Mesenchymal stem cell (in vitro differentiated cells and primary cell): ENCODE results near the gene CCDC106.

Experiments used
- DNase-seq: peaks from one replicate; pipeline ENCODE4 v3.0.0-alpha.2; 2013
- H2AFZ ChIP-seq: one replicate; pipeline ENCODE4 v1.6.1; 2013; ENCODE audit warnings: low read depth, mild to moderate bottlenecking, control low read depth, inconsistent platforms, low read length, moderate library complexity
- H2AK5ac ChIP-seq: 2 replicates; pipeline ENCODE4 v1.6.1; 2013; ENCODE audit warnings: low read length, moderate library complexity, mild to moderate bottlenecking, inconsistent platforms; ENCODE audit not compliant: severe bottlenecking
- H2BK120ac ChIP-seq: one replicate; pipeline ENCODE4 v1.6.1; 2013; ENCODE audit warnings: low read depth, mild to moderate bottlenecking, inconsistent platforms, low read length, moderate library complexity
- H2BK12ac ChIP-seq, 2 experiments: one replicate each; pipeline ENCODE4 v1.6.1; 2013; ENCODE audit warnings: inconsistent platforms in 2 of 2, low read length in 2 of 2, mild to moderate bottlenecking in 2 of 2, moderate library complexity in 2 of 2, control low read depth in 1 of 2
- H2BK15ac ChIP-seq: one replicate; pipeline ENCODE4 v1.6.1; 2013; ENCODE audit warnings: mild to moderate bottlenecking, low read depth, inconsistent platforms; ENCODE audit not compliant: poor library complexity, severe bottlenecking
- H2BK5ac ChIP-seq: 2 replicates; pipeline ENCODE4 v1.6.1; 2013; ENCODE audit warnings: low read depth, mild to moderate bottlenecking, low read length, control low read depth, inconsistent platforms; ENCODE audit not compliant: poor library complexity, severe bottlenecking
- H3K14ac ChIP-seq, 2 experiments: one replicate each; pipeline ENCODE4 v1.6.1; 2013; ENCODE audit warnings: inconsistent platforms in 2 of 2, low read length in 2 of 2, control low read depth in 1 of 2, mild to moderate bottlenecking in 1 of 2, moderate library complexity in 1 of 2
- H3K18ac ChIP-seq, 2 experiments: one replicate each; pipeline ENCODE4 v1.6.1; 2013; ENCODE audit warnings: inconsistent platforms in 2 of 2, low read length in 2 of 2, control low read depth in 1 of 2, low read depth in 1 of 2, mild to moderate bottlenecking in 1 of 2
- H3K23ac ChIP-seq, 2 experiments: one replicate each; pipeline ENCODE4 v1.6.1; 2013; ENCODE audit warnings: inconsistent platforms in 2 of 2, low read length in 2 of 2, mild to moderate bottlenecking in 2 of 2, moderate library complexity in 2 of 2, control low read depth in 1 of 2
- H3K27ac ChIP-seq: 2 replicates; pipeline ENCODE4 v1.5.1; 2013; ENCODE audit warnings: mild to moderate bottlenecking, moderate library complexity, low read length, control low read depth, inconsistent platforms; ENCODE audit not compliant: poor library complexity, severe bottlenecking
- H3K27me3 ChIP-seq, 2 experiments: 2 replicates each; pipeline versions ENCODE4 v1.6.1 to v1.7.0; 2013; ENCODE audit warnings: low read length in 2 of 2, mild to moderate bottlenecking in 2 of 2, moderate library complexity in 2 of 2, control low read depth in 1 of 2, inconsistent platforms in 1 of 2; ENCODE audit not compliant: control insufficient read depth in 1 of 2, insufficient read depth in 1 of 2
- H3K36me3 ChIP-seq, 2 experiments: 2 replicates each; pipeline versions ENCODE4 v1.6.1 to v1.7.0; 2013; ENCODE audit warnings: low read length in 2 of 2, control low read depth in 1 of 2, inconsistent platforms in 1 of 2, low read depth in 1 of 2, mild to moderate bottlenecking in 1 of 2; ENCODE audit not compliant: insufficient read depth in 2 of 2, control insufficient read depth in 1 of 2
- H3K4ac ChIP-seq, 2 experiments: one replicate each; pipeline ENCODE4 v1.6.1; 2013; ENCODE audit warnings: inconsistent platforms in 2 of 2, low read length in 2 of 2, mild to moderate bottlenecking in 2 of 2, moderate library complexity in 2 of 2, control low read depth in 1 of 2, low read depth in 1 of 2
- H3K4me1 ChIP-seq: 2 replicates; pipeline ENCODE4 v1.6.1; 2013; ENCODE audit warnings: low read depth, low read length, control low read depth; ENCODE audit not compliant: control insufficient read depth, insufficient read depth
- H3K4me2 ChIP-seq: 2 replicates; pipeline ENCODE4 v1.6.1; 2013; ENCODE audit warnings: low read length, mild to moderate bottlenecking, inconsistent platforms; ENCODE audit not compliant: poor library complexity, severe bottlenecking
- H3K4me3 ChIP-seq, 2 experiments: 2 replicates each; pipeline versions ENCODE4 v1.5.1 to v1.7.0; 2013; ENCODE audit warnings: low read length in 2 of 2, mild to moderate bottlenecking in 2 of 2, control low read depth in 1 of 2, low read depth in 1 of 2; ENCODE audit not compliant: insufficient read depth in 1 of 2
- H3K79me1 ChIP-seq: replicated peaks from 2 replicates; pipeline ENCODE4 v1.6.1; 2013; ENCODE audit warnings: mild to moderate bottlenecking, control low read depth, low read length, inconsistent platforms; ENCODE audit not compliant: poor library complexity, severe bottlenecking
- H3K9ac ChIP-seq: 2 replicates; pipeline ENCODE4 v1.7.0; 2013; ENCODE audit warnings: mild to moderate bottlenecking, low read length, moderate library complexity
- H3K9me3 ChIP-seq: 2 replicates; pipeline ENCODE4 v1.7.0; 2013; ENCODE audit warnings: mild to moderate bottlenecking, low read length; ENCODE audit not compliant: control insufficient read depth
- H4K8ac ChIP-seq: one replicate; pipeline ENCODE4 v1.6.1; 2013; ENCODE audit warnings: inconsistent platforms, mild to moderate bottlenecking, low read length, moderate library complexity
- H4K91ac ChIP-seq: one replicate; pipeline ENCODE4 v1.6.1; 2013; ENCODE audit warnings: mild to moderate bottlenecking, low read length, inconsistent platforms
- WGBS: methylation state at CpG from one replicate; pipeline ENCODE4 v1.1.7; 2013; ENCODE audit warnings: mixed read lengths; 5-methylcytosine and 5-hydroxymethylcytosine counted together

The CCDC106 gene

DNA sequence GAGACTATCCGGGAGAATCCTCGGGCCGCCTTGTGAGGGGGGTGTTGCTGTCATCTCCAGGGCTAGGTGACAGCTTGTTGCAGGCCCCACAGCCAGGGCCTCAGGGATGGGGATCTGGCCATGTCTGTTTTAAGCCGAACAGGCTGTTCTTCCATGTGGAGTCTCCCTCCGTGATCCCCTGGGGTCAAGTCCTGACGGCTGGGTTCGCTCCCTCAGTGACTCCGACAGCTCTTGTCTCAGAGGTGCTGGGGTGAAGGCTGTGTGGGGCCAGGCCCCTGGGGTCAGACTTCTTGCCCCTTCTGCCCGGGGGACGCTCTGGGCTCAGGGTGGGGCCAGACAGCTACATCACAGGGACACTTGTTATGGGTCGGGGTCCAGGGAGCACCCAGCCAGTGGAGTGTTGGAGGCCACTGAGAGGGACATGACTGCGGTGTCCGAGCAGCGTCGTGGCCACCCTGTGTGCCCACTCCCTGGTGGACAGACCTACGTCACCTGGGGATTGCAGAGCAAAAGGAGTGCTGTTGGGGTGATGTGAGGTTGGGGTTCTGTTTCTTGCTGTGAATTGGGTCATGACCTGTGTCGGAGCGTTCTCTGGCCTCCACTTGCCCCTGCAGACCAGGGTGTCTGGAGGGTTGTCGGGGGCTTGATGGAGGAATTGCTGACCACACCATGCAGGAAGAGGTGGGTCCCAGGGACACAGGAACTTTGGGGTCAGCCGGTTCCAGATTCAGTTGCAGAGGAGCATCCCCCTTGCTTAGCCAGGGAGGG, 48.5 kb downstream of the CCDC106 start:
- H2BK15ac ChIP-seq, result no peak overlapping the region
- H3K4me1 ChIP-seq, result no peaks in the 10 kb centered on the region
- no peak overlapping the region for H2BK5ac ChIP-seq
- H3K9me3 ChIP-seq, result no peaks in the 10 kb centered on the region
- WGBS, result 97% methylated on average over 20 of the region's 20 CpGs
- H3K4ac ChIP-seq, result no peak overlapping the region
- no peak for DNase-seq
- H3K27ac ChIP-seq, result no peak overlapping the region
- no peak overlapping the region for H3K4me3 ChIP-seq
- H3K36me3 ChIP-seq, result peaks cover 66 to 87% of the 10 kb centered on the region in 2 experiments
- H3K18ac ChIP-seq, result no peak overlapping the region
- H4K91ac ChIP-seq, result no peak overlapping the region
- H3K27me3 ChIP-seq, result no peaks in the 10 kb centered on the region
- H2AK5ac ChIP-seq, result no peak overlapping the region
- no peak overlapping the region for H2BK12ac ChIP-seq
- no peak overlapping the region for H3K23ac ChIP-seq
- H3K9ac ChIP-seq, result no peak overlapping the region
- no peak overlapping the region for H2AFZ ChIP-seq
- no peak overlapping the region for H2BK120ac ChIP-seq
- H3K14ac ChIP-seq, result no peak overlapping the region
- no peak overlapping the region for H3K4me2 ChIP-seq
- H4K8ac ChIP-seq, result no peak overlapping the region
- H3K79me1 ChIP-seq, result peaks cover 52% of the 10 kb centered on the region

DNA sequence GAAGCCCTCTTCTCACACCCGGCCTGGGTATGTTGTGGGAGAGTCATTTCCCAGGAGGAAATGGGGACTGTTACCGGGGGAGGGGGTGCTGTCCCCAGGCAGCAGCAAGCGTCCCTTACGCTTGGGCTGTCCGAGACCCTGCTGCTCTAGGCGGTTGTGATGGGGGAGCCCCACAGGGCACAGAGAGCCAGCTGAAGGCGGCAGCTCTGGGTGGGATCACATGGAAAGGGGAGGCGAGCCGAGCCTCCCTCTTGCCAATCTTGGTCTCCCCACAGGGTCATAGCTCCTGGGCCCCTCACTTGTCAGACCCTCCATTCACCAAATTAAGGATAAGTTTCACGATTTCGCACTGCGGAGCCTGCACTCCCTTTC, 49.0 kb downstream of the CCDC106 start:
- H2BK120ac ChIP-seq, result no peak overlapping the region
- H4K91ac ChIP-seq, result no peak overlapping the region

DNA sequence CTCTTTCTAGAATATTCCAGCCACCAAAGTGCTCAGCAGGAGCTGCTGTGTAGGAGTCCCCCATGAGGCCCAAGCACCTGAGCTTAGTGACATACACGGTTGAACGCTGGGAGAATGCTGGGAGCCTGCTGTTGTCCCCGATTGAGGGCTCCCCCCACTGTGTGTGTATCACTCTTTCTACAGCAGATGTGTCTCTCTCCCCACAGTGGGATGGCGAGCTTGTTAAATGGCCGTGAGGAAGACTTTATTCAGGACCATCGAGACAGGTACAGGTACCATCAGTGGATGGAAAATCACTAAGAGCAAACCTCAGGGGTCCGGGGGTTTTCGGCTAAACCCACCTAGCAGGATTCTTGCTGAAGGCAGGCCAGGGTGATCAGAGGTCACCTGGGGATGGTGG, 49.7 kb downstream of the CCDC106 start:
- no peak overlapping the region for H3K9ac ChIP-seq
- H3K79me1 ChIP-seq, result peaks cover 42% of the 10 kb centered on the region
- no peak overlapping the region for H2AFZ ChIP-seq
- H3K27me3 ChIP-seq, result no peaks in the 10 kb centered on the region
- H3K18ac ChIP-seq, result no peak overlapping the region
- H2BK12ac ChIP-seq, result no peak overlapping the region
- H3K36me3 ChIP-seq, result peaks cover 66 to 79% of the 10 kb centered on the region in 2 experiments
- H3K4ac ChIP-seq, result no peak overlapping the region
- no peak overlapping the region for H2AK5ac ChIP-seq
- no peak overlapping the region for H2BK15ac ChIP-seq
- WGBS, result 97% methylated on average over 8 of the region's 8 CpGs
- H3K9me3 ChIP-seq, result no peaks in the 10 kb centered on the region
- H3K4me1 ChIP-seq, result no peaks in the 10 kb centered on the region
- no peak for DNase-seq
- no peak overlapping the region for H4K8ac ChIP-seq
- H3K4me2 ChIP-seq, result no peak overlapping the region
- H2BK120ac ChIP-seq, result no peak overlapping the region
- H3K4me3 ChIP-seq, result no peak overlapping the region
- H3K27ac ChIP-seq, result no peak overlapping the region
- H2BK5ac ChIP-seq, result no peak overlapping the region
- no peak overlapping the region for H3K14ac ChIP-seq
- no peak overlapping the region for H3K23ac ChIP-seq
- no peak overlapping the region for H4K91ac ChIP-seq

More for the DNA sequence above, 49.0 kb downstream of the CCDC106 start:
- no peaks in the 10 kb centered on the region for H3K4me1 ChIP-seq
- H2BK5ac ChIP-seq, result no peak overlapping the region
- H4K8ac ChIP-seq, result no peak overlapping the region
- H3K79me1 ChIP-seq, result peaks cover 47% of the 10 kb centered on the region
- no peak overlapping the region for H2AK5ac ChIP-seq
- H3K36me3 ChIP-seq, result peaks cover 67 to 82% of the 10 kb centered on the region in 2 experiments
- no peak for DNase-seq
- no peak overlapping the region for H2BK12ac ChIP-seq
- 97% methylated on average over 11 of the region's 12 CpGs for WGBS
- no peaks in the 10 kb centered on the region for H3K27me3 ChIP-seq
- no peak overlapping the region for H2AFZ ChIP-seq
- no peak overlapping the region for H3K14ac ChIP-seq
- H3K23ac ChIP-seq, result no peak overlapping the region
- H3K9me3 ChIP-seq, result no peaks in the 10 kb centered on the region
- no peak overlapping the region for H3K18ac ChIP-seq
- H2BK15ac ChIP-seq, result no peak overlapping the region
- H3K27ac ChIP-seq, result no peak overlapping the region
- no peak overlapping the region for H3K4me2 ChIP-seq
- no peak overlapping the region for H3K9ac ChIP-seq
- H3K4ac ChIP-seq, result no peak overlapping the region
- no peak overlapping the region for H3K4me3 ChIP-seq

DNA sequence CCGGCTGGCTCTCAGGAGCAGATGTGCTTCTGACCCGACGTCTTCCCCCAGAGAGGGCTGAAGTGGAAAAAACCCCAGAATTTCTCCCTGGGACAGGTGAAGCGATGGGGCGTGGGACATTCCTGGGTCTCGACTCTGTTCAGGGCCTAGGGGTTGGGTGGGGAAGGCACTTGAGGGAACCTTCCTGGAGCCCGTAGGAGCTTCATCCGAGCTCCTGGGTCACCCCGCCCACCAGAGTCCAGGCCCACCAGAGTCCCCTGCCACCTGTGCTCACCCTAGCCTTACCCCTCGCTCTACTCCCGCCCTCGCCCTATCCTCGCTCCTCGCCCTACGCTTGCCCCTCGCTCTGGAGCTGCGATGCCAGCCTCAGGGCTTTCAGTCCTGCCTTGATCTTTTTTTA, 50.2 kb downstream of the CCDC106 start:
- Histone ChIP-seq H3K79me1 (peaks cover 36% of the 10 kb centered on the region), H3K4me3 (no peak overlapping the region), H2AFZ (no peak overlapping the region), H3K36me3 (peaks cover 61 to 78% of the 10 kb centered on the region in 2 experiments), H3K4me2 (no peak overlapping the region), H3K9ac (no peak overlapping the region), H4K91ac (peak overlapping the region; percentile 20), H3K4ac (no peak overlapping the region), H3K18ac (no peak overlapping the region), H3K23ac (no peak overlapping the region), H3K14ac (no peak overlapping the region), H2BK120ac (no peak overlapping the region), H2BK12ac (no peak overlapping the region), H4K8ac (no peak overlapping the region), H3K4me1 (no peaks in the 10 kb centered on the region), H2BK15ac (no peak overlapping the region), H2BK5ac (no peak overlapping the region), H3K27me3 (no peaks in the 10 kb centered on the region), H3K27ac (no peak overlapping the region), H2AK5ac (no peak overlapping the region), H3K9me3 (no peaks in the 10 kb centered on the region)
- WGBS, result 98% methylated on average over 17 of the region's 17 CpGs
- DNase-seq, result no peak
